Left ventricle myocardium superior (tissue), 1 donor: ENCODE data around the gene CREB3L1. TPM values are rescaled to one million over a fixed set of nuclear protein-coding genes. Genes with fewer than 3 reads are reported as not detected.

Source experiments
- ATAC-seq: fragments of 200-7000 bp; cut with Tn5 transposase; one replicate; pipeline ENCODE4 v1.9.1; 2020; ENCODE audit warnings: mild to moderate bottlenecking, moderate library complexity
- DNase-seq: peaks from one replicate; pipeline ENCODE4 v3.0.0-alpha.2; 2020
- intact Hi-C: fragments of 100-400 bp; cut with micrococcal nuclease; formaldehyde crosslinking; loops from one replicate; pipeline ENCODE4 v1.11.0; 2022
- total RNA-seq: library from RNA; stranded (reverse); fragmentation: NEBNext Ultra II Directional; extraction: Animal tissue kit (Norgen Biotek cat#: 25700); gene quantifications from one replicate; pipeline ENCODE4 v1.2.1, GENCODE V29; 2021
- donor health status: DM: no; HTN: yes; CAD: no; lungs with severe emphysema.

CREB3L1 gene
- total RNA-seq, 1 donor from 2014 or later = 56.0 TPM

GRCh38 chr11:46351606-46352005, 74.1 kb downstream of the CREB3L1 start:
- intact Hi-C loops = no loop called here
- ATAC-seq (peak; percentile 6), DNase-seq (no peak)

- peak; percentile 73 for DNase-seq
- ATAC-seq = peak; percentile 27
- intact Hi-C loops = no loop called here
Observed at GRCh38 chr11:46352063-46352841, 74.8 kb downstream of the CREB3L1 start.

- ATAC-seq (no peak), DNase-seq (no peak)
- intact Hi-C loops = no loop called here
Observed at GRCh38 chr11:46353698-46354097, 76.2 kb downstream of the CREB3L1 start.

GRCh38 chr11:46356924-46357482, 79.5 kb downstream of the CREB3L1 start:
- ATAC-seq (no peak), DNase-seq (no peak)
- intact Hi-C loops = no loop called here

GRCh38 chr11:46357483-46357936, 80.0 kb downstream of the CREB3L1 start:
- ATAC-seq (no peak), DNase-seq (no peak)
- intact Hi-C loops = no loop called here

GRCh38 chr11:46359953-46360352, 82.5 kb downstream of the CREB3L1 start:
- no peak for ATAC-seq
- intact Hi-C loops = no loop called here

GRCh38 chr11:46360878-46361277, 83.4 kb downstream of the CREB3L1 start:
- intact Hi-C loops = no loop called here
- ATAC-seq = no peak
- no peak for DNase-seq

More at GRCh38 chr11:46359953-46360352, 82.5 kb downstream of the CREB3L1 start:
- no peak for DNase-seq

- intact Hi-C loops = no loop called here
- peak; percentile 81 for DNase-seq
- peak; percentile 79 for ATAC-seq
Observed at GRCh38 chr11:46361283-46362155, 84.1 kb downstream of the CREB3L1 start.

- intact Hi-C loops = no loop called here
- ATAC-seq (peak; percentile 1), DNase-seq (no peak)
Observed at GRCh38 chr11:46362156-46363030, 84.9 kb downstream of the CREB3L1 start.

GRCh38 chr11:46363031-46363407, 85.6 kb downstream of the CREB3L1 start:
- DNase-seq = peak; percentile 71
- intact Hi-C loops = no loop called here

GRCh38 chr11:46363455-46364005, 86.1 kb downstream of the CREB3L1 start:
- peak; percentile 75 for DNase-seq
- intact Hi-C loops = no loop called here
- peak; percentile 61 for ATAC-seq

More at GRCh38 chr11:46363031-46363407, 85.6 kb downstream of the CREB3L1 start:
- ATAC-seq = peak; percentile 52

GRCh38 chr11:46364056-46364455, 86.6 kb downstream of the CREB3L1 start:
- ATAC-seq (no peak), DNase-seq (peak; percentile 12)
- intact Hi-C loops = no loop called here

- DNase-seq = peak; percentile 21
- intact Hi-C loops = no loop called here
- no peak for ATAC-seq
Observed at GRCh38 chr11:46364791-46365190, 87.3 kb downstream of the CREB3L1 start.

GRCh38 chr11:46366260-46366659, 88.8 kb downstream of the CREB3L1 start:
- DNase-seq (no peak), ATAC-seq (no peak)
- intact Hi-C loops = no loop called here

- intact Hi-C loops = no loop called here
- DNase-seq = no peak
- no peak for ATAC-seq
Observed at GRCh38 chr11:46366661-46367161, 89.2 kb downstream of the CREB3L1 start.

GRCh38 chr11:46367244-46367915, 89.9 kb downstream of the CREB3L1 start:
- DNase-seq = peak; percentile 86
- ATAC-seq = peak; percentile 57
- intact Hi-C loops = no loop called here

- ATAC-seq = no peak
- intact Hi-C loops = no loop called here
- no peak for DNase-seq
Observed at GRCh38 chr11:46367916-46368267, 90.4 kb downstream of the CREB3L1 start.
